Type B pancreatic cell (in vitro differentiated cells): ENCODE measurements around the gene STING1. TPM values are rescaled to one million over a fixed set of nuclear protein-coding genes. Genes with fewer than 3 reads are reported as not detected.

Experiments used
- DNase-seq: peaks from one replicate; pipeline ENCODE4 v3.0.0; 2021; ENCODE audit warnings: mixed read lengths; ENCODE audit not compliant: unreplicated experiment; ENCODE audit errors: extremely low spot score
- H3K27ac Mint-ChIP-seq: 2 replicates; pipeline ENCODE4 v1.8.0; 2021; ENCODE audit warnings: mild to moderate bottlenecking, mixed read lengths
- H3K27me3 Mint-ChIP-seq: 2 replicates; pipeline ENCODE4 v1.8.0; 2021; ENCODE audit warnings: mixed read lengths
- H3K36me3 Mint-ChIP-seq: 2 replicates; pipeline ENCODE4 v1.8.0; 2021; ENCODE audit warnings: mixed read lengths
- H3K4me1 Mint-ChIP-seq: one replicate; pipeline ENCODE4 v1.8.0; 2021; ENCODE audit warnings: mixed read lengths; ENCODE audit not compliant: unreplicated experiment
- H3K4me3 Mint-ChIP-seq: 2 replicates; pipeline ENCODE4 v1.8.0; 2021; ENCODE audit warnings: mild to moderate bottlenecking, mixed read lengths
- H3K9me3 Mint-ChIP-seq: 2 replicates; pipeline ENCODE4 v1.8.0; 2021; ENCODE audit warnings: mixed read lengths
- total RNA-seq: library from RNA; stranded (reverse); gene quantifications from 2 replicates; pipeline ENCODE4 v1.2.1, GENCODE V29; 2021; ENCODE audit warnings: low replicate concordance
- TF ChIP-seq, protein P1 (sequence below): fragments of 200-600 bp; sonication (generic); conservative IDR thresholded peaks from 2 replicates; pipeline ENCODE4 v1.5.0; 2021; ENCODE audit warnings: antibody characterized with exemption, mild to moderate bottlenecking

The STING1 gene
- total RNA-seq, 1 donor from 2014 or later, result 7.7 TPM

GRCh38 chr5:139495638-139496435, 13.3 kb upstream of the STING1 start:
- TF ChIP-seq, protein P1, sequence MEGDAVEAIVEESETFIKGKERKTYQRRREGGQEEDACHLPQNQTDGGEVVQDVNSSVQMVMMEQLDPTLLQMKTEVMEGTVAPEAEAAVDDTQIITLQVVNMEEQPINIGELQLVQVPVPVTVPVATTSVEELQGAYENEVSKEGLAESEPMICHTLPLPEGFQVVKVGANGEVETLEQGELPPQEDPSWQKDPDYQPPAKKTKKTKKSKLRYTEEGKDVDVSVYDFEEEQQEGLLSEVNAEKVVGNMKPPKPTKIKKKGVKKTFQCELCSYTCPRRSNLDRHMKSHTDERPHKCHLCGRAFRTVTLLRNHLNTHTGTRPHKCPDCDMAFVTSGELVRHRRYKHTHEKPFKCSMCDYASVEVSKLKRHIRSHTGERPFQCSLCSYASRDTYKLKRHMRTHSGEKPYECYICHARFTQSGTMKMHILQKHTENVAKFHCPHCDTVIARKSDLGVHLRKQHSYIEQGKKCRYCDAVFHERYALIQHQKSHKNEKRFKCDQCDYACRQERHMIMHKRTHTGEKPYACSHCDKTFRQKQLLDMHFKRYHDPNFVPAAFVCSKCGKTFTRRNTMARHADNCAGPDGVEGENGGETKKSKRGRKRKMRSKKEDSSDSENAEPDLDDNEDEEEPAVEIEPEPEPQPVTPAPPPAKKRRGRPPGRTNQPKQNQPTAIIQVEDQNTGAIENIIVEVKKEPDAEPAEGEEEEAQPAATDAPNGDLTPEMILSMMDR, result no peak
- H3K4me1 Mint-ChIP-seq, result peaks cover 9% of the 10 kb centered on the region
- no peak for DNase-seq
- no peak overlapping the region for H3K4me3 Mint-ChIP-seq
- H3K36me3 Mint-ChIP-seq, result no peaks in the 10 kb centered on the region
- peak overlapping the region; percentile 72 for H3K27ac Mint-ChIP-seq
- H3K27me3 Mint-ChIP-seq, result no peaks in the 10 kb centered on the region
- no peaks in the 10 kb centered on the region for H3K9me3 Mint-ChIP-seq

GRCh38 chr5:139494832-139495231, 12.3 kb upstream of the STING1 start:
- peaks cover 9% of the 10 kb centered on the region for H3K4me1 Mint-ChIP-seq
- peak overlapping the region; percentile 73 for H3K27ac Mint-ChIP-seq
- no peaks in the 10 kb centered on the region for H3K27me3 Mint-ChIP-seq
- H3K36me3 Mint-ChIP-seq, result no peaks in the 10 kb centered on the region
- H3K9me3 Mint-ChIP-seq, result no peaks in the 10 kb centered on the region
- TF ChIP-seq, protein P1, result no peak
- H3K4me3 Mint-ChIP-seq, result no peak overlapping the region
- no peak for DNase-seq

DNA sequence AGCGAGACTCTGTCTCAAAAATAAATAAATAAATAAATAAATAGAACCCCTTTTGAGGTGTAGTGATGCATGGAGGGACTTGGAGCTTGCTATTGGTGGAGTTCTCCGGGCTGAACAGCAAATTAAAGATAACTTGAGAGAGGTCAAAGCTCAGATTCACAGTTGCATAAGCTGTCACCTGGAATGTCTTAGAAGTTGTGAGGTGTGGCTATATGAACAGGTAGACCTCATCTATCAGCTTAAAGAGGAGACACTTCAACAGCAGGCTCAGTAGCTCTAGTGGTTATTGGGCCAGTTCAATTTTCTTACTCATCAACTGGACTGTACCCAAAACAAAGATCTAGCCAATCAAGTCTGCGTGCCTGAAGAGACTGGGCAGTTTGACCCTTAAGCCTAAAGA, 11.7 kb upstream of the STING1 start:
- peaks cover 9% of the 10 kb centered on the region for H3K4me1 Mint-ChIP-seq
- H3K4me3 Mint-ChIP-seq, result no peak overlapping the region
- H3K27ac Mint-ChIP-seq, result peak overlapping the region; percentile 73
- H3K9me3 Mint-ChIP-seq, result no peaks in the 10 kb centered on the region
- no peak for DNase-seq
- TF ChIP-seq, protein P1, result no peak
- H3K27me3 Mint-ChIP-seq, result no peaks in the 10 kb centered on the region
- H3K36me3 Mint-ChIP-seq, result no peaks in the 10 kb centered on the region

GRCh38 chr5:139492700-139493192, 10.2 kb upstream of the STING1 start:
- Mint-ChIP-seq H3K9me3 (no peaks in the 10 kb centered on the region), H3K27ac (peak overlapping the region; percentile 55), H3K36me3 (no peaks in the 10 kb centered on the region), H3K4me3 (no peak overlapping the region), H3K27me3 (no peaks in the 10 kb centered on the region), H3K4me1 (peaks cover 9% of the 10 kb centered on the region)
- TF ChIP-seq, protein P1, result no peak
- DNase-seq, result no peak

DNA sequence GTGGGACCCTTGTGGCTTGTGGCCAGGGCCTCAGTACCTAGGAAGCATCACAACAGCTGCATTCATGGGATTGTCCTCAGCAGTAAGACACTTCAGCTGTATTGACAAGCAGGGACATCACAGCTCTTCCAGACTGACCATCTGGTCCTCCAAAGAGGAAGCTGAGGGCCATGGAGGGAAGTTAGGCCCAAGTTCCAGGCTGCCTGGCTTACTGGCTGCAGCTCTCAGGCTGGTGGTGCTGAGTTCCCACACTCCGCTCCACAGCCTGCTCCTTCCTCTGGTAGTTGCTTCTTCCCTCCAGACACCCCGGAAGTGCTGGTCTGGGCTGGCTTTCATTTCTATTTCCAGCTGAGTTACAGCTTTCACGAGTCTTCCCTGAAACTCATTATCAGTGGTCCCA, 5.7 kb upstream of the STING1 start:
- Mint-ChIP-seq H3K36me3 (no peaks in the 10 kb centered on the region), H3K27ac (no peak overlapping the region), H3K27me3 (no peaks in the 10 kb centered on the region), H3K4me3 (no peak overlapping the region), H3K9me3 (no peaks in the 10 kb centered on the region), H3K4me1 (peaks cover 21% of the 10 kb centered on the region)
- TF ChIP-seq, protein P1, result no peak
- DNase-seq, result no peak
